Sigmoid colon (tissue), 4 donors: Measurements from ENCODE around the gene SESTD1.

Experiments used
- EP300 ChIP-seq, 4 donors: sonication (generic); formaldehyde crosslinking; IDR thresholded peaks; one replicate each; pipeline ENCODE4 v1.6.1; 2017; ENCODE audit warnings: antibody characterized with exemption in 4 of 4
- POLR2A ChIP-seq, 2 donors: fragments of 450-650 bp; IDR thresholded peaks; one replicate each; pipeline ENCODE4 v1.6.1; 2016; ENCODE audit warnings: antibody characterized with exemption in 2 of 2, mild to moderate bottlenecking in 2 of 2, moderate library complexity in 2 of 2
- POLR2AphosphoS5 ChIP-seq, 4 donors: sonication (generic); formaldehyde crosslinking; IDR thresholded peaks; one replicate each; pipeline ENCODE4 v1.6.1; 2017; ENCODE audit warnings: antibody characterized with exemption in 4 of 4
- TF ChIP-seq, protein P1 (sequence below), 4 experiments: fragments of 450-650 bp in 3 of 4; fragments of 200-600 bp in 1 of 4; IDR thresholded peaks; one replicate each; pipeline ENCODE4 v1.5.1; 2016 to 2019; ENCODE audit warnings: antibody characterized with exemption in 4 of 4, mild to moderate bottlenecking in 3 of 4, moderate library complexity in 2 of 4

DNA sequence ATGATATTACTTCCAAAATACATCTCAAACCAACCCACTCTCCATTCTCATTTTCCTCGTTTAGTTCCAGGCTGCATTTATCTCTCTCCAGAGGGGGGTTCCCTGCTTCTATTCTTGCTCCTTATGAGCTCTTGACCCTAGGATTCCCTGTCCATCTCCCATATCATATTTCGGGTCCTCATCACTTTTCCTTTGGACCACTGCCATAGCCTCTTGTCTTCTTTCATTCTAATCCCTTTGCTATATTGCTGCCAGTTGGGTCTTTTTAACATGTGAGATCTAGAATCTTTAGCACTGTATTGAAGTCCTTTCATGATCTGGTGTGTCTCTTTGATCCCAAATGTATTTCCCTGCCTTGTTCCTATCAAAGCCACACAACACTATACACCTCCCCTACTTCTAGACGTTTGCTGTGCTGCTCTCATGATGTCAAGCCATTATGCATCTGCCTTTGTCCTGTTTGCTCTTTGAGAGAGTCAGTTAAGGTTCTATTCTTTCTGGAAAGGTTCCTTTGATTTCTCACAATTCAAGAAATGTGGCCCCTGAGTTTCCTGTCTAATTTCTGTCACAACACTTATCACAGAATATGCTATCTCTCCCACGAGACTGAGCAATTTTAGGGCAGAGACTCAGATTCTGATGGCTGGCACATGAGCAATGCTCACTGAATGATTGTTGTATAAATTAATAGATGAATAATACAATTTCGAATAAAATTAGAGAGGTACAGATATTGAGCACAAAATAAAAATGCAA, 43.2 kb upstream of the SESTD1 start:
- TF ChIP-seq POLR2AphosphoS5 (IDR thresholded peaks at IDR 0.05): no peak
- TF ChIP-seq, protein P1, sequence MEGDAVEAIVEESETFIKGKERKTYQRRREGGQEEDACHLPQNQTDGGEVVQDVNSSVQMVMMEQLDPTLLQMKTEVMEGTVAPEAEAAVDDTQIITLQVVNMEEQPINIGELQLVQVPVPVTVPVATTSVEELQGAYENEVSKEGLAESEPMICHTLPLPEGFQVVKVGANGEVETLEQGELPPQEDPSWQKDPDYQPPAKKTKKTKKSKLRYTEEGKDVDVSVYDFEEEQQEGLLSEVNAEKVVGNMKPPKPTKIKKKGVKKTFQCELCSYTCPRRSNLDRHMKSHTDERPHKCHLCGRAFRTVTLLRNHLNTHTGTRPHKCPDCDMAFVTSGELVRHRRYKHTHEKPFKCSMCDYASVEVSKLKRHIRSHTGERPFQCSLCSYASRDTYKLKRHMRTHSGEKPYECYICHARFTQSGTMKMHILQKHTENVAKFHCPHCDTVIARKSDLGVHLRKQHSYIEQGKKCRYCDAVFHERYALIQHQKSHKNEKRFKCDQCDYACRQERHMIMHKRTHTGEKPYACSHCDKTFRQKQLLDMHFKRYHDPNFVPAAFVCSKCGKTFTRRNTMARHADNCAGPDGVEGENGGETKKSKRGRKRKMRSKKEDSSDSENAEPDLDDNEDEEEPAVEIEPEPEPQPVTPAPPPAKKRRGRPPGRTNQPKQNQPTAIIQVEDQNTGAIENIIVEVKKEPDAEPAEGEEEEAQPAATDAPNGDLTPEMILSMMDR (IDR thresholded peaks at IDR 0.05): no peak
- no peak for TF ChIP-seq POLR2A (IDR thresholded peaks at IDR 0.05)
- no peak for TF ChIP-seq EP300 (IDR thresholded peaks at IDR 0.05)
